HepG2 (cell line): ENCODE results near the gene EEA1. TPM values are rescaled to one million over a fixed set of nuclear protein-coding genes. Genes with fewer than 3 reads are reported as not detected.

Experiments used
- ATAC-seq: fragments of 200-7000 bp; cut with Tn5 transposase; 3 replicates; pipeline ENCODE4 v1.9.1; 2020; ENCODE audit warnings: mild to moderate bottlenecking, moderate library complexity
- BruUV-seq: library from RNA; stranded (reverse); fragments of 400-500 nt; replicated peaks from 2 replicates; lab custom pipeline; 2021; lab: Mats Ljungman, UMichigan
- CTCF ChIA-PET: fragments of 300-600 bp; formaldehyde crosslinking; extraction: SDS; loops from one replicate; lab custom pipeline; 2021; ENCODE audit warnings: low total read pairs, inconsistent platforms, low intra/inter-chr PET ratio; lab: Yijun Ruan, JAX
- POLR2A ChIA-PET: fragments of 350-600 bp; sonication (Branson Sonifier 250); formaldehyde crosslinking; loops from one replicate; lab custom pipeline; 2020; ENCODE audit warnings: antibody characterized with exemption, inconsistent platforms; lab: Yijun Ruan, JAX
- DNase-seq: peaks from one replicate; pipeline ENCODE4 v3.0.0-alpha.2; 2015; ENCODE audit warnings: low spot score
- FAIRE-seq: peaks from 3 replicates; lab custom pipeline; 2011; peaks lifted over from hg19 to GRCh38; lab: Jason Lieb, UNC
- H2AFZ ChIP-seq: one replicate; pipeline ENCODE4 v1.6.1; 2011; ENCODE audit warnings: low read length, inconsistent platforms
- H3K27ac ChIP-seq: fragments of 300-600 bp; 3 replicates; pipeline ENCODE4 v1.8.0; 2011; ENCODE audit warnings: mixed run types, mild to moderate bottlenecking, mixed read lengths, low read length, inconsistent platforms; ENCODE audit not compliant: insufficient read depth; ENCODE audit errors: extremely low read length
- H3K27me3 ChIP-seq, 2 experiments: fragments of 200-600 bp in 1 of 2; 2 replicates in 1 of 2; 3 replicates in 1 of 2; pipeline versions ENCODE4 v1.6.0 to v1.8.0; 2011; ENCODE audit warnings: low read length in 2 of 2, mild to moderate bottlenecking in 2 of 2, moderate library complexity in 2 of 2, inconsistent platforms in 1 of 2; ENCODE audit not compliant: insufficient read depth in 2 of 2, control insufficient read depth in 1 of 2
- H3K36me3 ChIP-seq, 2 experiments: fragments of 200-600 bp in 1 of 2; replicated peaks in 1 of 2; 2 replicates in 1 of 2; 3 replicates in 1 of 2; pipeline versions ENCODE4 v1.5.1 to v1.8.0; 2011; ENCODE audit warnings: low read length in 2 of 2, inconsistent platforms in 1 of 2; ENCODE audit not compliant: insufficient read depth in 2 of 2, control insufficient read depth in 1 of 2
- H3K4me1 ChIP-seq: 2 replicates; pipeline ENCODE4 v1.5.1; 2012; ENCODE audit warnings: low read length, inconsistent platforms; ENCODE audit not compliant: insufficient read depth
- H3K4me2 ChIP-seq: 2 replicates; pipeline ENCODE4 v1.6.0; 2011; ENCODE audit warnings: low read depth, low read length, inconsistent platforms
- H3K4me3 ChIP-seq, 3 experiments: fragments of 200-600 bp in 1 of 3; sonication (generic), shearing (Covaris generic) in 1 of 3; replicated peaks in 1 of 3; 2 replicates each; pipeline ENCODE4 v1.5.1; 2011 to 2016; ENCODE audit warnings: low read length in 3 of 3, inconsistent platforms in 2 of 3, low read depth in 2 of 3, mild to moderate bottlenecking in 2 of 3, control low read depth in 1 of 3, mixed read lengths in 1 of 3; ENCODE audit not compliant: insufficient read depth in 1 of 3
- H3K79me2 ChIP-seq: one replicate; pipeline ENCODE4 v1.6.1; 2011; ENCODE audit warnings: low read length, inconsistent platforms; ENCODE audit not compliant: insufficient read depth
- H3K9ac ChIP-seq: 2 replicates; pipeline ENCODE4 v1.6.0; 2011; ENCODE audit warnings: mild to moderate bottlenecking, low read depth, low read length, inconsistent platforms; ENCODE audit not compliant: insufficient read depth
- H3K9me3 ChIP-seq: 2 replicates; pipeline ENCODE4 v1.5.1; 2012; ENCODE audit warnings: mild to moderate bottlenecking, low read length
- H4K20me1 ChIP-seq: 2 replicates; pipeline ENCODE4 v1.6.0; 2011; ENCODE audit warnings: inconsistent platforms, mild to moderate bottlenecking, low read length, moderate library complexity; ENCODE audit not compliant: insufficient read depth
- FUBP1 ChIP-seq: sonication (generic); formaldehyde crosslinking; IDR thresholded peaks from 2 replicates; pipeline ENCODE4 v1.5.1; 2020; ENCODE audit warnings: missing genetic modification reagents, mild to moderate bottlenecking, borderline replicate concordance
- GMEB2 ChIP-seq: IDR thresholded peaks from 2 replicates; pipeline ENCODE4 v1.6.1; 2016; ENCODE audit warnings: missing biosample characterization, missing genetic modification reagents, low read depth
- HNRNPK ChIP-seq: fragments of 200-400 bp; formaldehyde crosslinking; IDR thresholded peaks from 2 replicates; pipeline ENCODE4 v1.6.1; 2018; ENCODE audit warnings: low read length, low read depth, moderate library complexity, mild to moderate bottlenecking; ENCODE audit not compliant: poor library complexity, severe bottlenecking
- NCOR1 ChIP-seq: fragments of 200-600 bp; sonication (generic); IDR thresholded peaks from 2 replicates; pipeline ENCODE4 v1.7.0; 2017; ENCODE audit warnings: antibody characterized with exemption, low read length, borderline replicate concordance
- NFIC ChIP-seq: IDR thresholded peaks from 2 replicates; pipeline ENCODE4 v1.6.1; 2012; ENCODE audit warnings: mild to moderate bottlenecking, low read length, inconsistent platforms
- RBM22 ChIP-seq: fragments of 200-400 bp; formaldehyde crosslinking; optimal IDR thresholded peaks from 2 replicates; pipeline ENCODE3; 2017; ENCODE audit warnings: mild to moderate bottlenecking, low read length, moderate library complexity
- THYN1 ChIP-seq: sonication (generic); formaldehyde crosslinking; IDR thresholded peaks from 2 replicates; pipeline ENCODE4 v1.8.1; 2023; ENCODE audit warnings: low read depth, mild to moderate bottlenecking, moderate library complexity, missing genetic modification reagents, borderline replicate concordance
- ZBTB1 ChIP-seq: sonication (generic); formaldehyde crosslinking; IDR thresholded peaks from 2 replicates; pipeline ENCODE4 v1.4.0; 2020; ENCODE audit warnings: missing genetic modification reagents, borderline replicate concordance
- ZFAT ChIP-seq: sonication (generic); formaldehyde crosslinking; conservative IDR thresholded peaks from 2 replicates; pipeline ENCODE4 v1.8.1; 2023; ENCODE audit warnings: missing genetic modification reagents, inconsistent platforms
- ZNF101 ChIP-seq: sonication (generic); formaldehyde crosslinking; IDR thresholded peaks from 2 replicates; pipeline ENCODE4 v1.4.0; 2020; ENCODE audit warnings: mild to moderate bottlenecking, low read depth, missing genetic modification reagents, borderline replicate concordance
- ZNF160 ChIP-seq: sonication (generic); formaldehyde crosslinking; IDR thresholded peaks from 2 replicates; pipeline ENCODE4 v1.8.0; 2022; ENCODE audit warnings: mild to moderate bottlenecking, inconsistent platforms, missing genetic modification reagents
- ZNF441 ChIP-seq: sonication (generic); formaldehyde crosslinking; IDR thresholded peaks from 2 replicates; pipeline ENCODE4 v1.7.0; 2021; ENCODE audit warnings: missing genetic modification reagents, borderline replicate concordance
- ZNF547 ChIP-seq: sonication (generic); formaldehyde crosslinking; IDR thresholded peaks from 2 replicates; pipeline ENCODE4 v1.5.1; 2020; ENCODE audit warnings: mild to moderate bottlenecking, missing genetic modification reagents
- ZNF792 ChIP-seq: IDR thresholded peaks from 2 replicates; pipeline ENCODE4 v1.6.1; 2016
- WGBS: methylation state at CpG from one replicate; pipeline ENCODE4 v1.1.6; 2017; ENCODE audit warnings: low lambda C conversion rate; 5-methylcytosine and 5-hydroxymethylcytosine counted together
- in situ Hi-C: cut with HindIII; loops from 2 replicates; pipeline ENCODE4 v1.10.0; 2017; ENCODE audit warnings: low pct_unique_long_range_greater_than_20kb; ENCODE audit not compliant: extremely low pct_ligation_motif_present
- intact Hi-C: fragments of 100-400 bp; cut with micrococcal nuclease; formaldehyde crosslinking; loops from one replicate; pipeline ENCODE4 v1.10.0; 2022; ENCODE audit not compliant: unreplicated experiment
- polyA plus RNA-seq, 8 experiments: library from polyadenylated mRNA; depleted of rRNA in 3 of 8; stranded (reverse) in 7 of 8; unstranded in 1 of 8; fragments of >200 nt; fragmentation: Illumina TruSeq in 4 of 8; extraction: Trizol in 4 of 8; gene quantifications; 2 replicates each; pipeline versions ENCODE4 v1.2.1 to v1.2.3, GENCODE V29; 2011 to 2016; ENCODE audit warnings: low read depth in 4 of 8, missing spikeins in 1 of 8, mixed read lengths in 1 of 8; ENCODE audit not compliant: insufficient read depth in 1 of 8
- total RNA-seq, 5 experiments: library from RNA; depleted of rRNA; stranded (reverse); fragments of >200 nt; fragmentation: Illumina TruSeq; extraction: Trizol; gene quantifications; 2 replicates each; pipeline ENCODE4 v1.2.3, GENCODE V29; 2016; ENCODE audit warnings: low read depth in 1 of 5

Gene EEA1
- total and polyA plus RNA-seq, 2 of the 13 experiments (the other 11 are each of a cell fraction or from before 2014, with no cell fraction given), result 5.0 to 19.3 TPM

DNA sequence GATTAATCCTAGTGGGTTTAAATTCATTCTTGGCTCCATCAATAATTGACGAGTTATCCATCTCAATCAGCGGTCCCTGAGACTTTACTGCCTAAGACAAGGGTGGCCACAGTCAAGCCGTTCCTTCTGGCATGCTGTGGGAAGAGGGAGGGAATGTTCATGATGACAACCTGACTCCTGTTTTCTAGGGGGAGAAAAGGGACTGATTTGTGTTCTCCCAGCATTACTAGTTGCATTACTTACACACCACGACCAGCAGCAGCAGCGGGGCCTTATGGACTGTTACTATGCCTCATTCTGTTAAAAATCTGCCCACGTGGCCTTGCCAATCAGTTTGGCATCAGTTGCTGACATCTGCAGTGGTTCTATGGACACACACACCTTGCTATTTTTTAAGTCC, 196.4 kb downstream of the EEA1 start (continued):
- TF ChIP-seq ZFAT (CRISPR knock-in tag) (no peak), ZBTB1 (CRISPR knock-in tag) (no peak)

DNA sequence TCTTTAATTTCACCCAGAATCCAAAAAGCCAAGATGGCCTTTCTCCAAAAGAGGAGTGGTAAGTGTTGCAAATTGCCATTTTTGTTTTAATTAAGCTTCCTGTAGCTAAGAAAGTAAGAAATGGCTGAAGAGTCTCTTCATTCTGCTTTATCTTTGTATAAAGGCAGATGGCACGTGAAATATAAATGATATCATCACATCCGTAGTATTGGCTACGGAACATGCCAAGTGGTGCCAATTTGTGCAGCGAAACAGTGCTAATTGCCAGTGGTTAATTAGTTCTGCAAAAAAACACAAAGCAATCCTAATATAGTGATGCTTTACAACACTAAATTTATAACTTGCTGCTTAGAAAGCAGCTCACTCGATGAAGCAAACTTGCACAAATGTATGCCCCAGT, 196.9 kb downstream of the EEA1 start:
- Histone ChIP-seq H3K27me3 (peaks cover 0 to 7% of the 10 kb centered on the region in 2 experiments; a peak in 2 of 5 replicates), H3K27ac (no peak overlapping the region), H3K4me3 (no peak overlapping the region), H3K79me2 (no peaks in the 10 kb centered on the region), H2AFZ (no peak overlapping the region), H3K4me1 (no peaks in the 10 kb centered on the region), H3K9ac (no peak overlapping the region), H3K4me2 (no peak overlapping the region), H3K9me3 (no peaks in the 10 kb centered on the region), H4K20me1 (no peaks in the 10 kb centered on the region), H3K36me3 (no peaks in the 10 kb centered on the region)
- no TSS peak for BruUV-seq
- WGBS, result 32% methylated on average over 5 of the region's 5 CpGs
- POLR2A ChIA-PET, result no interaction called here
- CTCF ChIA-PET, result no interaction called here
- FAIRE-seq (no peak), ATAC-seq (no peak), DNase-seq (no peak)
- TF ChIP-seq RBM22 (no peak), ZNF792 (no peak), NCOR1 (no peak), ZNF441 (CRISPR knock-in tag) (no peak), THYN1 (CRISPR knock-in tag) (no peak), FUBP1 (no peak), NFIC (no peak), ZNF547 (CRISPR knock-in tag) (no peak), GMEB2 (CRISPR knock-in tag) (no peak), ZNF101 (CRISPR knock-in tag) (no peak), HNRNPK (no peak), ZNF160 (CRISPR knock-in tag) (no peak)
- in situ Hi-C loops, result no loop called here
- intact Hi-C loops, result no loop called here
